ENCODE measurements around the gene GOSR1. TPM values are rescaled to one million over a fixed set of nuclear protein-coding genes. Genes with fewer than 3 reads are reported as not detected.

GOSR1 gene
- total RNA-seq, 1 donor from 2014 or later: 59.9 TPM

- CTCF ChIA-PET: no interaction called here
- Mint-ChIP-seq H3K4me1 (peaks cover 30% of the 10 kb centered on the region), H3K27me3 (no peaks in the 10 kb centered on the region), H3K36me3 (ENCODE audit: low read depth) (no peaks in the 10 kb centered on the region), H3K27ac (no peak overlapping the region), H3K4me3 (no peak overlapping the region), H3K9me3 (no peaks in the 10 kb centered on the region)
- ATAC-seq (ENCODE audit: low read depth) (no peak), DNase-seq (peak; percentile 13)
- POLR2A ChIA-PET: no interaction called here
- intact Hi-C loops (cut with micrococcal nuclease): loop anchor here (1.0 kb wide), 1 partner anchor 78 kb away; the partner anchor contains the start of gene GOSR1
- no peak for TF ChIP-seq CTCF (IDR thresholded peaks at IDR 0.05)
Observed at GRCh38 chr17:30554839-30555751, 77.9 kb downstream of the GOSR1 start.

GRCh38 chr17:30555942-30556341 is 78.7 kb downstream of the GOSR1 start:
- intact Hi-C loops (cut with micrococcal nuclease): loop anchor here (1.0 kb wide), 1 partner anchor 79 kb away; the partner anchor contains the start of gene GOSR1
- H3K36me3 Mint-ChIP-seq (ENCODE audit: low read depth): no peaks in the 10 kb centered on the region
- no peak for TF ChIP-seq CTCF (IDR thresholded peaks at IDR 0.05)
- H3K4me3 Mint-ChIP-seq: no peak overlapping the region
- peaks cover 21% of the 10 kb centered on the region for H3K4me1 Mint-ChIP-seq
- ChIA-PET CTCF (no interaction called here), POLR2A (no interaction called here)
- H3K9me3 Mint-ChIP-seq: no peaks in the 10 kb centered on the region
- ATAC-seq (ENCODE audit: low read depth) (no peak), DNase-seq (peak; percentile 8)
- H3K27me3 Mint-ChIP-seq: no peaks in the 10 kb centered on the region
- no peak overlapping the region for H3K27ac Mint-ChIP-seq

- Mint-ChIP-seq H3K4me3 (no peak overlapping the region), H3K4me1 (peaks cover 14% of the 10 kb centered on the region), H3K9me3 (no peaks in the 10 kb centered on the region), H3K27ac (no peak overlapping the region), H3K36me3 (ENCODE audit: low read depth) (no peaks in the 10 kb centered on the region), H3K27me3 (no peaks in the 10 kb centered on the region)
- intact Hi-C loops (cut with micrococcal nuclease): no loop called here
- POLR2A ChIA-PET: no interaction called here
- no peak for TF ChIP-seq CTCF (IDR thresholded peaks at IDR 0.05)
- CTCF ChIA-PET: no interaction called here
- no peak for ATAC-seq (ENCODE audit: low read depth)
- DNase-seq: no peak
Observed at GRCh38 chr17:30556374-30557332, 79.4 kb downstream of the GOSR1 start.

DNA sequence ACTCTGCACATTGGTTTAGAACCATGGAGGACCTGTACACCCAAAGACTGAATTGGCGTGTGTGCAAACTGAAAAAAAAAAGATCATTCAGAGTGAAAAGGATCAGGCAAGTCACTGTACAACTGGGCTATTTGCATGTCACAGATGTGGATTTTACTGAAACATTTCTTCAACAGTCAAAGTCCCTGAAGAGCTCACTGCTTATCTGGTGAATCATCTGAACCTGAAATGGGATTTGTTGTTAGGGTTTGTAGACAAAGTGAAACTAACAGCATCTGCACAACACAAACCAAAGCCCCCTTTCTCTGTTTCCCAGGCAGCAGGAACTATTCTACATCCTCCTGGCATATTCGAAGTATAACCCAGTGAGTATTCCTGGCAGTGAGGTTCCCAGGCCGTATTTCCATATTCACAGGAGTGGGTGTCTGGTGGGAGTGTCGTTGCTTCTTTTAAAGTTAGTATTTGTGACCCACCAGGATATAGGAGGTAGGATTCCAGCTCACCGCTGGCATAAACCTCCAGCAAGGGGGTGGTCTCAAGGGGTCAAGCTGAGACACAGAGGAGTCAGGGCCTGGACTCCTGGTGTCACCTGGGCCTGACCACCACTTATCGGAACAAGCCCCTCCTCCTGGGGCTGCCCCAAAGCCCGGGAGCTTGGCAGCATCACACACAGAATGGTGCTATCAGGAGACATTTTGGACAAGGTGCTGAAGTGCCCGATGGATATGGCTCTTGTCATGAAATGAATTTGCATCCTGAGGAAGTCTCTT is 80.9 kb downstream of the GOSR1 start:
- H3K27me3 Mint-ChIP-seq: no peaks in the 10 kb centered on the region
- H3K4me1 Mint-ChIP-seq: peaks cover 6% of the 10 kb centered on the region
- no peaks in the 10 kb centered on the region for H3K9me3 Mint-ChIP-seq
- intact Hi-C loops (cut with micrococcal nuclease): no loop called here
- no peak for TF ChIP-seq CTCF (IDR thresholded peaks at IDR 0.05)
- H3K36me3 Mint-ChIP-seq (ENCODE audit: low read depth): no peaks in the 10 kb centered on the region
- no peak for ATAC-seq (ENCODE audit: low read depth)
- DNase-seq: no peak
- H3K27ac Mint-ChIP-seq: no peak overlapping the region
- ChIA-PET POLR2A (no interaction called here), CTCF (interaction anchor here (0.6 kb wide), 1 partner anchor 471 kb away, joined by 3 read pairs; no protein-coding TSS in a partner anchor)
- no peak overlapping the region for H3K4me3 Mint-ChIP-seq
